HG02884 (cell line): ENCODE measurements around the gene FAM200A.
"Not testable (repeated sequence)": the region's sequence is repeated elsewhere in the genome, so short reads cannot be mapped to it uniquely, and the experiment has no call there.

Experiments
- ATAC-seq: cut with Tn5 transposase; IDR thresholded peaks from one replicate; pipeline ENCODE4 v1.9.1; 2021; ENCODE audit warnings: mild to moderate bottlenecking, moderate library complexity; ENCODE audit not compliant: unreplicated experiment

The FAM200A gene

GRCh38 chr7:99504603-99505323 lies 47.2 kb downstream of the FAM200A start, which contains the start of gene ZKSCAN5:
Gene ZKSCAN5 (plus strand): TSS chr7:99504662. CDS start chr7:99506045, 1,383 bp downstream.
- peak; percentile 82 for ATAC-seq

- no peak for ATAC-seq
Measured at GRCh38 chr7:99504281-99504602, 47.7 kb downstream of the FAM200A start.

GRCh38 chr7:99501236-99501635 lies 50.7 kb downstream of the FAM200A start:
- not testable (repeated sequence) for ATAC-seq

- ATAC-seq = no peak
Measured at GRCh38 chr7:99500637-99501009, 51.3 kb downstream of the FAM200A start.

GRCh38 chr7:99499721-99500636 lies 51.9 kb downstream of the FAM200A start, which contains the start of gene ZNF394:
Gene ZNF394 (minus strand): TSS chr7:99500281. CDS start chr7:99500093, 188 bp downstream.
- peak; percentile 35 for ATAC-seq

GRCh38 chr7:99499371-99499720 lies 52.6 kb downstream of the FAM200A start:
- peak; percentile 7 for ATAC-seq

GRCh38 chr7:99498546-99498944 lies 53.4 kb downstream of the FAM200A start:
- no peak for ATAC-seq

- ATAC-seq = no peak
Measured at GRCh38 chr7:99497766-99498545, 54.0 kb downstream of the FAM200A start.
